Stimulated activated CD4-positive, alpha-beta T cell treated with anti-CD3 and anti-CD28 coated beads, TNF-alpha, amount 100 ng/mL, for 48 hours (primary cell): ENCODE measurements around the gene CHD3.

ENCODE experiments used
- DNase-seq, 3 donors: peaks; one replicate each; pipeline ENCODE4 v3.0.0-alpha.2; 2020; ENCODE audit warnings: low read depth in 3 of 3

Gene CHD3

GRCh38 chr17:7894226-7894625 is 5.6 kb downstream of the CHD3 start:
- no peak for DNase-seq

GRCh38 chr17:7894866-7895265 is 6.3 kb downstream of the CHD3 start:
- DNase-seq, result no peak

GRCh38 chr17:7897090-7897489 is 8.5 kb downstream of the CHD3 start:
- DNase-seq, result no peak

GRCh38 chr17:7897773-7898172 is 9.2 kb downstream of the CHD3 start:
- DNase-seq, result no peak

DNA sequence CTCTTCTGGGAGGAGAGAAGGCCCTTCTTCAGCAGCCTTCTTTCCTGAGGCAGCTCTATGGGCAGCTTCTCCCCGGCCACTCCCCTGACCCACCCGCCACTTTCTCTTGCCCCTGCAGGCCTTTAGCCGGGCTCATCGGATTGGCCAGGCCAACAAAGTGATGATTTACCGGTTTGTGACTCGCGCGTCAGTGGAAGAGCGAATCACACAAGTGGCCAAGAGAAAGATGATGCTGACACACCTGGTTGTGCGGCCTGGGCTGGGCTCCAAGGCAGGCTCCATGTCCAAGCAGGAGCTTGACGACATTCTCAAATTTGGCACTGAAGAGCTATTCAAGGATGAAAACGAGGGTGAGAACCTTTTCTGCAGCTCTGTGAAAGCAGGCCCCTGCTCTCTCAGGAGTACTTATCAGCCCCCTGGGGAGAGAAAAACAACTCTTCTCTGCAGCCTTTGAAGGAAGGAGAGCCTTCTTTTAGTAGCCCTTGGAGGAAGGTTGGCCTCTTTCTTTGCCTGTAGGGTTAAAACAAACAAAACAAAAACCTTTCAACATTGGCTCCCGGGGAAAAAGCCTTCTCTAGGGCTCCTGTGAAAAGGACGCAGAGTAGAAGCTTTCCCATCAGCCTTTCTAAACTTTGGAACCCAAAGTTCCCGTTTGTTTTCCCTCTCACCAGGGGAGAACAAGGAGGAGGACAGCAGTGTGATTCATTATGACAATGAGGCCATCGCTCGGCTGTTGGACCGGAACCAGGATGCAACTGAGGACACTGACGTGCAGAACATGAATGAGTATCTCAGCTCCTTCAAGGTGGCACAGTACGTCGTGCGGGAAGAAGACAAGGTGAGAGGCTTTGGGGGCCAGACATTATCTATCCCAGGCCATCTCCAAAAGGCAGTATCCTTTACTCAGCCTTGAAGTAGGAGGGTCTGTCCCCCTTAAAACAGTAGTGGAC is 14.8 kb downstream of the CHD3 start:
- DNase-seq, result no peak

- DNase-seq, result no peak
Measured at GRCh38 chr17:7909089-7909488, 20.5 kb downstream of the CHD3 start.

- no peak for DNase-seq
Measured at GRCh38 chr17:7910281-7910680, 21.7 kb downstream of the CHD3 start.

- no peak for DNase-seq
Measured at GRCh38 chr17:7910711-7911110, 22.1 kb downstream of the CHD3 start.

GRCh38 chr17:7911116-7911515 is 22.5 kb downstream of the CHD3 start:
- DNase-seq, result no peak

DNA sequence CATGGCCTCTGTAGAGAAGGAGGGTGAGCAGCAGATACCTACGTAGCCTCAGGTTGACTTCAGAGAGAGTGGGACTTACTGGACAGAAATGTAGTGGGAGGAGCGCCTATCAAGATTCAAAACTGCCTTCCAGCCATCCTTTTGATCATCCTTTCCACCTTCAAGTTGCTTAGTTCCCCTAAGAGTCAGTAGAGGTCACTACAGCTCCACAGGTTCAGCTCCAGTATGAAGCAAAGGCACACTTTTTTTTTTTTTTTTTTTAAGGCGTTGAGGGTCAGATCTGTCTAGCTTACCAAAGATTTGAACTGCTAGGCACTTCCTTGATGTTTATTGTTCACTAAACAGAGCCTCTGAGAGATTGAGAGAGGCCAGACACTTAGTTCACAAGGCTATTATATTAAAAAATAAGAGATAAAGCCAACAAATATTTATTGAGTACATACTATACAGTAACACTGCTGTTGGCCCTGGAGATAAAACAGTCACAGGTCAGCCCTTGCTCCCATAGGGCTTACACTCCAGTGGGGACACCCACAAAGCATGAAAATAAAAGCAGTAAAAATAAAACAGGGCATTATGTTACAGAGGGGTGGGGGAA is 24.4 kb downstream of the CHD3 start:
- DNase-seq, result no peak

GRCh38 chr17:7915179-7915610 is 26.6 kb downstream of the CHD3 start:
- no peak for DNase-seq

DNA sequence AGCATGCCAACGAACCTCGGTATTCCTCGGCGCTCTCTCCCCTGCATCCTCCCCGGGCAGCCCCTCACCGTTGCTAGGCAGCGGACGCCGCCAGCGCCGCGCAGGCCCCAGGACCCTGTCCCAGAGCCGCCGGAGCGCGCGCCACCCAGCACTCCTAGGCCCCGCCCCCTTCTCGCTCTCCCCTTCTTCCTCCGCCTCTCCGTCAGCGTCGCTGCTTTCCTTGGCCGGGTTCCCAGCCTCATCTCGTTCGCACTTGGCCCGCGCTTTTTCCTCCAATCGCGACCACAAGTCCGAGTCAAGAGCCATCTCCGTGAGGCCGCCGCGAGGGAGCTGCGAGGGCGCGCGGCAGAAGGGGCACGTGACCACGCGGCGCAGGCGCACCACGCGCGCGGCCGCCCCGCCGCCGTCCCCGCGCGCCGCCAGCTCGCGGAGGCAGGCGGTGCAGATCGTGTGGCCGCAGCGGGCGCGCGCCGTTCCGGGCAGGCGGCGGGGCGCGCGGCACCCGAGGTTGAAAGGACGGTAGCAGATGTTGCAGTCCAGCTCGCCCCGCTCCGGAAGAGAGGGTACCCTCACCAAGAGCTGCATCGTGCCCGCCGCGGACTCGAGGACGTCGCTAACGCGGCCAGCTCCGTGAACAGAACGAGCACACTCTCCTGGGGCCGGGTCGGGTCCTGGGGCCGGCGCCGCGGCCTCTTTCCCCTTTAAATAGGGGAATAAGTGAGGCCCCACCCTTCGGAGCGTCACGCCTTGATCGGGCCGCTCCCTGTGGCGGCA is 27.2 kb downstream of the CHD3 start, which contains the start of gene RNF227:
TSS of gene RNF227 (minus strand) at position 679 of the 774 bp plus-strand sequence. CDS start at position 585, 94 bp downstream.
- DNase-seq, result peak; percentile 79 to 90 (median 88)

DNA sequence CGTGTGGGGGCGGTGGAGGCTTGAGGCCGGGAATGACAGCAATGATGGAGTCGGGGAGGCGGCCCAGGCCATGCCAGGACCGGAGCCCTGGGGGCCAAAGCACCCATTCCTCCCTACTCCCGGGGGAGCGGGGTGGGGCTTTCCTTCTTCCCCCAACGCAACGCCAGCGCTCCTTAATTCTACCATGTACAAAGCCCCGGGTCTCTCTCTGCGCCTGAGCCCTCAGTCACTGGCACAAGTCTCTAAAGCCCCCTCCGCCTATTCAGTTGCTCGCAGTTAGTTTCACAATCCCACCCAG is 27.7 kb downstream of the CHD3 start:
- DNase-seq, result no peak

- DNase-seq, result no peak
Measured at GRCh38 chr17:7916808-7917207, 28.2 kb downstream of the CHD3 start.

GRCh38 chr17:7922269-7922844 is 33.8 kb downstream of the CHD3 start:
- DNase-seq, result no peak

DNA sequence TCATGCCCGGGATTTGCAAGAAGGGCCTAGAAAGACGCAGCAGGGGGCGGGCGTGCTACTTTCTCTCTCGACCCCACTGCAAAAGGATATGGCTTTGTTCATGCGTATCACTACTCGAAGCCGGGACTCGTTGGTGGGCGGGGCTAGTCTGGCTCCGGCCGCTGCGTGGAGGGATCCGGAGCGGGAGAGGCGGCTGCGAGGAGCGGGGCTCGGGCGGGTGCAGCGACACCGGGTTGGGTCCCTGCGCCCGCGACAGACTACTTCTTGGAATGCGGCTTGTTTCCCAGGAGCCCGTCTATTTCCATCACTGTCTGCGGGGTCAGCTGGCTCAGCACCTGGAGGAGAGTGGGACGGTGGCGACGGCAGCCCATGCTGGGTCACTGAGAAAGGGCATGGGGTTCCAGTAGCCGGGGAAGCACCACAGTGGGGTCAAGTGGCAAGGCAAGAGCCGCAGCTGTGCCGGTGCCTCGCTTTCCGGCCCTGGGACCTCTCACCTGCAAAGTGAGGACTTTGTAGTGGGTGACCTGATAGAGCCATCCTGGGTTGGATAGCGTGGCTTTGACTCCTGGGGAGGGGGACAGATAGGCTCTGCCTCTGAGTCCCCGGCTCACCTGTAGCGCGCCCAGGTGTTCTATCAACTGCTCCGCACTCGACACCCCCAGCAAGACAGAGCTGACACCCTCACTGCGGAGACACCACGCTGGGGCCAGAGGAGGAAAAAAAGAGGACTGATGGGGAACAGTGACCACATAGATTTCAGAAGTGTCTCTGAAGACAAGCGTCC is 34.4 kb downstream of the CHD3 start:
- peak; percentile 62 to 78 (median 64) for DNase-seq

- no peak for DNase-seq
Measured at GRCh38 chr17:7927596-7927995, 39.0 kb downstream of the CHD3 start.

DNA sequence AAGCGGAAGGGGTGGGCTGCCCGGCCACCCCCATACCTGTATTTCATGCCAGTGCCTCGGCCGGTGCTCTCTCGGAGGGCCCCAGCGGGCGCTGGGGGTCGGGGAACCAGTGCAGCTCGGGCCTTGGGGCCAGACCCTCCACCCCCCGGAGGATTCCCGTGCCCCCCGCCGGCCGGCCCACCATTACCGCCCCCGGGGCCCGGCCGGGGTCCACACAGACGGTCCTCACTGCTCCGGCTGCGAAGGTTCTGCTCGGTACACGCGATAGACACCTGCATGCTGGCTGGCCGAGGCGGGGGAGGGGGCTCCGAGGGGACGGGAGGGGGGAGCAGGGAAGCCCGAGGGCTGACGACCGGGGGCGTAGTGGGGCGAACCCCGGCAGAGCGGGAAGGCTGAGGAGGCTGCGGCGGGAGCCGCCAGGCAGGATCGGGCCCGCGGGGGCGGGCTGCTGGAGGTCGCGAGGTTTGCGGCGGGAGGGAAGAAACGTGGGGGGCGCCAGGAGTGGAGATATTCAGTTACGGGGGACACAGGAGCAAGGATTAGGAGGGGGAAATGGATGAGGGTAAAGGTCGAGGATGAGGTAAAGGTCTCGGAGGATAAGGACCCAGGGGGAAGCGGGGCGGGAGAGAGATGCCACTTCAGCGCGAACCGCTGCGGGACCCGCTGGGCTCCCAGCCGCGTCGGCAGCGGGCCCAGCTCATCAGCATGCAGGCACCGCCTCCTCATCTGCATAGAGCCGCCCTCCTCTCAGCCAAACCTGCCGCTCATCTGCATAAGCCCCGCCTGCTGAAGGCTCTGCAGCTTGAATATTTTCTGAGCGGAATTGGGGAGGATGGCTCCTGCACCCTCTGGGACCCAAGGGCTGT is 40.8 kb downstream of the CHD3 start, which contains the start of gene KCNAB3:
TSS of gene KCNAB3 (minus strand) at position 699 of the 866 bp plus-strand sequence. CDS start at position 278, 421 bp downstream.
- DNase-seq, result peak in 1 of 3 donors; percentile 38

GRCh38 chr17:7930841-7931631 is 42.4 kb downstream of the CHD3 start:
- no peak for DNase-seq
